Ishikawa (cell line): Measurements from ENCODE around the gene SYNDIG1.

Experiments used
- EGR1 ChIP-seq: IDR thresholded peaks from 2 replicates; pipeline ENCODE4 v1.6.1; 2012
- EP300 ChIP-seq: IDR thresholded peaks from 2 replicates; pipeline ENCODE4 v1.6.1; 2012; ENCODE audit warnings: borderline replicate concordance
- MAX ChIP-seq: IDR thresholded peaks from 2 replicates; pipeline ENCODE4 v1.6.1; 2012
- TAF1 ChIP-seq: IDR thresholded peaks from 2 replicates; pipeline ENCODE4 v1.6.1; 2012; ENCODE audit warnings: low read depth, mild to moderate bottlenecking
- TCF12 ChIP-seq: IDR thresholded peaks from 2 replicates; pipeline ENCODE4 v1.6.1; 2012; ENCODE audit warnings: low read depth
- TEAD4 ChIP-seq: IDR thresholded peaks from 2 replicates; pipeline ENCODE4 v1.6.1; 2012
- YY1 ChIP-seq: IDR thresholded peaks from 2 replicates; pipeline ENCODE4 v1.6.1; 2012; ENCODE audit warnings: low read depth

- TF ChIP-seq EP300 (no peak), TEAD4 (no peak), TAF1 (no peak), MAX (no peak), TCF12 (no peak), YY1 (no peak), EGR1 (no peak)
Measured at GRCh38 chr20:24436160-24436559, 33.3 kb upstream of the SYNDIG1 start.
